ACHN (cell line): ENCODE results near the gene FAM171A1.

ENCODE experiments used
- DNase-seq: peaks from one replicate; pipeline ENCODE4 v3.0.0-alpha.2; 2015
- in situ Hi-C: cut with HindIII; loops from 2 replicates; pipeline ENCODE4 v1.10.0; 2017; ENCODE audit warnings: low sequenced_read_pairs, low pct_ligation_motif_present, low pct_unique_long_range_greater_than_20kb

FAM171A1 gene

GRCh38 chr10:15379078-15379477, 8.0 kb upstream of the FAM171A1 start:
- no peak for DNase-seq
- in situ Hi-C loops = no loop called here

GRCh38 chr10:15378569-15378968, 7.5 kb upstream of the FAM171A1 start:
- in situ Hi-C loops = no loop called here
- DNase-seq = no peak

GRCh38 chr10:15374566-15374965, 3.5 kb upstream of the FAM171A1 start:
- in situ Hi-C loops = no loop called here
- DNase-seq = no peak

- DNase-seq = no peak
- in situ Hi-C loops = no loop called here
These were observed 3.1 kb upstream of the FAM171A1 start for GRCh38 chr10:15374156-15374555.

- no peak for DNase-seq
- in situ Hi-C loops = no loop called here
These were observed 2.1 kb upstream of the FAM171A1 start for GRCh38 chr10:15373199-15373598.

GRCh38 chr10:15370212-15370855, 755 bp downstream of the FAM171A1 start:
- peak; percentile 13 for DNase-seq
- in situ Hi-C loops = no loop called here

- in situ Hi-C loops = no loop called here
- peak; percentile 8 for DNase-seq
These were observed 1.6 kb downstream of the FAM171A1 start for GRCh38 chr10:15369256-15370211.

GRCh38 chr10:15368101-15368855, 2.8 kb downstream of the FAM171A1 start:
- in situ Hi-C loops = no loop called here
- DNase-seq = no peak

- DNase-seq = no peak
- in situ Hi-C loops = no loop called here
These were observed 3.6 kb downstream of the FAM171A1 start for GRCh38 chr10:15367296-15368085.

- in situ Hi-C loops = no loop called here
- no peak for DNase-seq
These were observed 5.4 kb downstream of the FAM171A1 start for GRCh38 chr10:15365692-15366091.

GRCh38 chr10:15364001-15364400, 7.1 kb downstream of the FAM171A1 start:
- in situ Hi-C loops = no loop called here
- DNase-seq = no peak

GRCh38 chr10:15363031-15363430, 8.1 kb downstream of the FAM171A1 start:
- peak; percentile 24 for DNase-seq

GRCh38 chr10:15361131-15361530, 10.0 kb downstream of the FAM171A1 start:
- no peak for DNase-seq
- in situ Hi-C loops = no loop called here

More at GRCh38 chr10:15363031-15363430, 8.1 kb downstream of the FAM171A1 start:
- in situ Hi-C loops = no loop called here

- DNase-seq = no peak
- in situ Hi-C loops = no loop called here
These were observed 10.5 kb downstream of the FAM171A1 start for GRCh38 chr10:15360566-15360965.

GRCh38 chr10:15353471-15354017, 17.5 kb downstream of the FAM171A1 start:
- no peak for DNase-seq

GRCh38 chr10:15352836-15353235, 18.3 kb downstream of the FAM171A1 start:
- DNase-seq = no peak
- in situ Hi-C loops = no loop called here

More at GRCh38 chr10:15353471-15354017, 17.5 kb downstream of the FAM171A1 start:
- in situ Hi-C loops = no loop called here

GRCh38 chr10:15352201-15352600, 18.9 kb downstream of the FAM171A1 start:
- no peak for DNase-seq
- in situ Hi-C loops = no loop called here
